SH-SY5Y (cell line): Measurements from ENCODE around the gene DHRS3.

Source experiments
- GATA2 ChIP-seq: IDR thresholded peaks from 2 replicates; pipeline ENCODE4 v1.6.1; 2011; ENCODE audit warnings: mild to moderate bottlenecking, low read depth, low read length
- GATA3 ChIP-seq: IDR thresholded peaks from 2 replicates; pipeline ENCODE4 v1.6.1; 2011; ENCODE audit warnings: low read depth, mild to moderate bottlenecking, low read length, moderate library complexity

The DHRS3 gene

GRCh38 chr1:12530462-12531178 is 87.4 kb downstream of the DHRS3 start:
- TF ChIP-seq GATA3 (no peak), GATA2 (no peak)

DNA sequence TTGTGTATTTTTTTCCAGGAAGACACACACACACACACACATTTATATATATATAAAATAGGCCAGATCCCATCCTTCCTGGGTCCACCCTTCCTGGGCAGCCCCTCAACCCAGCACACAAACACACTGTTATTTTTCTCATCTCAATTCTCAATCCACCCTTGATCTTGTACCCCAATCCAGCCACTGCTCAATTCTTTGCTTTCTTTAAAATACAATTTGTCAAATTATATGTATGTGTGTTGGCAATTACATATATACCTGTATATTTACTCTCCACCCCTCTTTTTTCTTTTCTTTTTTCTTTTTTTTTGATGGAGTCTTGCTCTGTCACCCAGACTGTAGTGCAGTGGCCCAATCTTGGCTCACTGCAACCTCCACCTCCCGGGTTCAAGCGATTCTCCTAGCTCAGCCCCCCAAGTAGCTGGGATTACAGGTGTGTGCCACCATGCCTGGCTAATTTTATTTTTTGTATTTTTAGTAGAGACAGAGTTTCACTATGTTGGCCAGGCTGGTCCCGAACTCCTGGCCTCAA is 88.3 kb downstream of the DHRS3 start:
- TF ChIP-seq GATA2 (no peak), GATA3 (no peak)

GRCh38 chr1:12528021-12528852 is 89.8 kb downstream of the DHRS3 start:
- no peak for TF ChIP-seq GATA3
- TF ChIP-seq GATA2 = no peak

DNA sequence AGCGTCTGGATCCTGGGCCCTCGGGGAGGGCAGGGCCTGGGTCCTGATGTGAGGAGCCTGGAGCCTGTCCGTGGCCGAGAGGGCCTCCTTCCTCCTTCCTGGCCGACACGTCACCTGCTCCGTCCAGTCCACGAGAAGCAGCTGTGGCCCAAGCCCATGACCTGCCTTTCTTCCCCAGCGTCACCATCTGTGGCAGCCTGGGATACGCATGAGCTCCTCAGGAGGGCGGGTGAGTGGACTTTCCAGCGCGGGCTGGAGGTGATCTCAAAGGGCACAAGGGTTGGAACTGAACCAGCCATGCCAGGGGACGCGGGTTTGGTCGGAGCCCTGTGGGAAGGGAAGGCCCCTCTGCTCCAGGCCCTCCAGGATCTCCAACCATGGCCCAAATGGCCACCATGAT is 90.4 kb downstream of the DHRS3 start:
- TF ChIP-seq GATA3 (no peak), GATA2 (no peak)

GRCh38 chr1:12525311-12526181 is 92.5 kb downstream of the DHRS3 start:
- TF ChIP-seq GATA3 (no peak), GATA2 (no peak)

GRCh38 chr1:12524266-12524665 is 93.7 kb downstream of the DHRS3 start:
- TF ChIP-seq GATA3 (no peak), GATA2 (no peak)

DNA sequence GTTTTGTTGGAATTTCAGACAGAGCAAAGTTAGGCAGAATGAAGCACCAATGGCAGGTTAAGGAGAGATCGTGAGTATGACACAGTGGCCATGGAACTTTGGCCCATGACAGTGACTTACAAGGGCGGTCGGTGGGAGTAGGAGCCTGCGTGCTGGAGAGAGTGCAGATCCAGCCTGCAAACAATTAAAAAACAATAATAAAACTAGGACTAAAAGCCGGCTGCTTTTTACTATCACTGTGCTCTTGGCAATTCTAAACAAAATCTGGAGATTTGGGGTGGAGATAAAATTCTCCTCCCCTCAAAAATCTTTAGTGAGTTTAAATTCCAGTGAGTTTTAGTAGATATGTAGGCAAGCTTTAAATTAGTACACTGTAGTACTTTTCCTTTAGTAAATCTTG is 96.9 kb downstream of the DHRS3 start:
- peak; percentile 76 for TF ChIP-seq GATA3
- peak; percentile 78 for TF ChIP-seq GATA2

- no peak for TF ChIP-seq GATA3
- TF ChIP-seq GATA2 = no peak
Measured at GRCh38 chr1:12519693-12520364, 98.2 kb downstream of the DHRS3 start.

GRCh38 chr1:12518931-12519692 is 98.9 kb downstream of the DHRS3 start:
- no peak for TF ChIP-seq GATA3
- no peak for TF ChIP-seq GATA2
